ENCODE results near the gene WFS1.

The WFS1 gene

GRCh38 chr4:6328526-6328925, 58.9 kb downstream of the WFS1 start:
- no peak overlapping the region for H3K27ac ChIP-seq
- H3K36me3 ChIP-seq (replicated peaks), result no peaks in the 10 kb centered on the region
- DNase-seq, result no peak
- TF ChIP-seq CTCF (IDR thresholded peaks at IDR 0.05; ENCODE audit: low read depth, low read length, missing control alignments), result no peak
- H3K27me3 ChIP-seq (replicated peaks), result no peaks in the 10 kb centered on the region
- in situ Hi-C loops (cut with HindIII; ENCODE audit: low pct_ligation_motif_present, low sequenced_read_pairs), result no loop called here
- no peak overlapping the region for H3K4me3 ChIP-seq (ENCODE audit: low read depth, low read length)

- in situ Hi-C loops (cut with HindIII; ENCODE audit: low pct_ligation_motif_present, low sequenced_read_pairs), result no loop called here
- TF ChIP-seq CTCF (IDR thresholded peaks at IDR 0.05; ENCODE audit: low read depth, low read length, missing control alignments), result no peak
- no peak overlapping the region for H3K4me3 ChIP-seq (ENCODE audit: low read depth, low read length)
Observed at GRCh38 chr4:6329478-6330383, 60.1 kb downstream of the WFS1 start.

GRCh38 chr4:6330384-6330767, 60.7 kb downstream of the WFS1 start:
- no peaks in the 10 kb centered on the region for H3K36me3 ChIP-seq (replicated peaks)
- H3K4me3 ChIP-seq (ENCODE audit: low read depth, low read length), result no peak overlapping the region
- H3K27ac ChIP-seq, result no peak overlapping the region
- TF ChIP-seq CTCF (IDR thresholded peaks at IDR 0.05; ENCODE audit: low read depth, low read length, missing control alignments), result no peak
- no peak for DNase-seq
- no peaks in the 10 kb centered on the region for H3K27me3 ChIP-seq (replicated peaks)
- in situ Hi-C loops (cut with HindIII; ENCODE audit: low pct_ligation_motif_present, low sequenced_read_pairs), result no loop called here

More at GRCh38 chr4:6329478-6330383, 60.1 kb downstream of the WFS1 start:
- no peak for DNase-seq
- no peaks in the 10 kb centered on the region for H3K36me3 ChIP-seq (replicated peaks)
- H3K27ac ChIP-seq, result no peak overlapping the region
- H3K27me3 ChIP-seq (replicated peaks), result no peaks in the 10 kb centered on the region

GRCh38 chr4:6331018-6331417, 61.4 kb downstream of the WFS1 start:
- TF ChIP-seq CTCF (IDR thresholded peaks at IDR 0.05; ENCODE audit: low read depth, low read length, missing control alignments), result peak; percentile 78
- in situ Hi-C loops (cut with HindIII; ENCODE audit: low pct_ligation_motif_present, low sequenced_read_pairs), result no loop called here
- Histone ChIP-seq H3K27me3 (replicated peaks) (no peaks in the 10 kb centered on the region), H3K36me3 (replicated peaks) (no peaks in the 10 kb centered on the region), H3K27ac (no peak overlapping the region), H3K4me3 (ENCODE audit: low read depth, low read length) (no peak overlapping the region)
- DNase-seq, result no peak

- Histone ChIP-seq H3K4me3 (ENCODE audit: low read depth, low read length) (no peak overlapping the region), H3K27ac (no peak overlapping the region), H3K36me3 (replicated peaks) (no peaks in the 10 kb centered on the region), H3K27me3 (replicated peaks) (no peaks in the 10 kb centered on the region)
- no peak for DNase-seq
- in situ Hi-C loops (cut with HindIII; ENCODE audit: low pct_ligation_motif_present, low sequenced_read_pairs), result no loop called here
- no peak for TF ChIP-seq CTCF (IDR thresholded peaks at IDR 0.05; ENCODE audit: low read depth, low read length, missing control alignments)
Observed at GRCh38 chr4:6331468-6331867, 61.8 kb downstream of the WFS1 start.

Data from brain microvascular endothelial cell (primary cell).